Measurements from ENCODE around the gene SUPT16H. TPM values are rescaled to one million over a fixed set of nuclear protein-coding genes. Genes with fewer than 3 reads are reported as not detected.

The SUPT16H gene
- total and polyA plus RNA-seq, 2 of the 13 experiments (the other 11 are each of a cell fraction or from before 2014, with no cell fraction given) = 77.5 to 230 TPM

DNA sequence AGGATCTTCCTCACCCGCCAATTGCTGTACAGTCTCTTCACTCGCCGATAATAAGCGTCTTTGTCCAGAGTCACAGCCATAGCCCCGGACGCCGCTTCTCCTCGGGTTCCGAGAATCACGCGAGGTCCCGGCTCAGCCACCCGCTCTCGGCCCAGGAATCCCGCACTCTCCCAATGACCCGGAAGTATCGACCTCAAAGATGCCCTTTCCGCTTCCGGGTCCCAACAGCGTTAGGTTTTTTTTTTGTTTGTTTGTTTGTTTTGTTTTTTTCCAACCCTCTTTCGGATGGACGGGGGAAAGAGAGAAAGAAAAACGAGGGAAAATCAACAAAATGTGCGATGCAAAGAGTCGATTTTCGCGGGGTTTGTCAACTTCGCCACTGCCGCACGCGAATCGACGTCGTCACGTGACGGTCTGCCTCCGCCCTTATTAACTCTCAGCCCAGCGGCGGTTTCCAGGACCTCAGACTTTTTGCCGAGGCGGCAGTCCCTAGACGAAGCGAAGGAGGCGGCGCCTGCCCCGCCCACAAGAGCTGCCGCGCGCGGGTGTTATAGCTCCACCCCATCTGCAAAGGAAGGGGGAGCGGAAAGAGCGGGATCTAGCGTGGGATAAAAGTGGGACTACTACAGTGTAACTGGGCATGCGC is at the start of gene SUPT16H (continued):
- TF ChIP-seq ZNF142 (CRISPR knock-in tag; IDR thresholded peaks at IDR 0.05) = peak; percentile 78
- peak; percentile 91; the same call in 1 of the 2 replicates for TF ChIP-seq ZBTB4 (CRISPR knock-in tag; IDR thresholded peaks at IDR 0.05; ENCODE audit: borderline replicate concordance)
- TF ChIP-seq ZNF274 (CRISPR knock-in tag; IDR thresholded peaks at IDR 0.05) = peak; percentile 89
- TF ChIP-seq ZNF557 (CRISPR knock-in tag; IDR thresholded peaks at IDR 0.05) = 0 out of 2 replicates have a peak, but pooled peaks have one; percentile 5
- peak; percentile 93 for TF ChIP-seq E2F1 (CRISPR knock-in tag; IDR thresholded peaks at IDR 0.05)
- peak; percentile 85; the same call in 1 of the 2 replicates for TF ChIP-seq ZNF343 (CRISPR knock-in tag; IDR thresholded peaks at IDR 0.05)
- no peak for TF ChIP-seq TCF7L2 (IDR thresholded peaks at IDR 0.05; ENCODE audit: low read depth, low read length)
- TF ChIP-seq SIX4 (CRISPR knock-in tag; IDR thresholded peaks at IDR 0.05) = no peak
- peak; percentile 45; the same call in 1 of the 2 replicates for TF ChIP-seq ZNF205 (CRISPR knock-in tag; IDR thresholded peaks at IDR 0.05)
- TF ChIP-seq CREBL2 (CRISPR knock-in tag; IDR thresholded peaks at IDR 0.05; ENCODE audit: borderline replicate concordance) = no peak; the same call in 1 of the 2 replicates
- TF ChIP-seq RFXAP (CRISPR knock-in tag; IDR thresholded peaks at IDR 0.05; ENCODE audit: borderline replicate concordance) = no peak; the same call in 1 of the 2 replicates
- no peak for TF ChIP-seq ARNTL (CRISPR knock-in tag; IDR thresholded peaks at IDR 0.05)
- no peak for TF ChIP-seq JUND (CRISPR knock-in tag; IDR thresholded peaks at IDR 0.05)
- no peak for TF ChIP-seq ZKSCAN1 (IDR thresholded peaks at IDR 0.05; ENCODE audit: low read length)
- TF ChIP-seq RARG (CRISPR knock-in tag; IDR thresholded peaks at IDR 0.05; ENCODE audit: low read depth) = no peak

Measured in HepG2 (cell line).